Heart left ventricle (tissue), 16 donors: ENCODE results near the gene UGDH. TPM values are rescaled to one million over a fixed set of nuclear protein-coding genes. Genes with fewer than 3 reads are reported as not detected.

Experiments used
- ATAC-seq, 4 donors: fragments of 200-7000 bp; cut with Tn5 transposase; one replicate each; pipeline ENCODE4 v1.9.1; 2020 to 2022; ENCODE audit warnings: moderate library complexity in 4 of 4, mild to moderate bottlenecking in 3 of 4, moderate number of reproducible peaks in 1 of 4
- DNase-seq, 5 donors: peaks; one replicate each; pipeline ENCODE4 v3.0.0-alpha.2; 2020
- H3K27ac ChIP-seq, 12 donors: fragments of 200-600 bp; sonication (generic) in 4 of 12; one replicate each; pipeline versions ENCODE4 v1.5.0 to v1.8.0; 2016 to 2022; ENCODE audit warnings: mild to moderate bottlenecking in 2 of 12
- H3K27me3 ChIP-seq, 9 donors: fragments of 200-600 bp; sonication (generic) in 2 of 9; one replicate each; pipeline versions ENCODE4 v1.5.1 to v1.8.0; 2016 to 2022; ENCODE audit warnings: mild to moderate bottlenecking in 3 of 9
- H3K36me3 ChIP-seq, 9 donors: fragments of 200-600 bp; sonication (generic) in 2 of 9; one replicate each; pipeline versions ENCODE4 v1.5.0 to v1.8.0; 2018 to 2022; ENCODE audit warnings: mild to moderate bottlenecking in 2 of 9
- H3K4me1 ChIP-seq, 12 donors: fragments of 200-600 bp; sonication (generic) in 4 of 12; one replicate each; pipeline versions ENCODE4 v1.5.0 to v1.8.0; 2016 to 2022; ENCODE audit warnings: mild to moderate bottlenecking in 3 of 12
- H3K4me3 ChIP-seq, 12 donors: fragments of 200-600 bp; sonication (generic) in 4 of 12; one replicate each; pipeline versions ENCODE4 v1.5.0 to v1.8.0; 2017 to 2022; ENCODE audit warnings: mild to moderate bottlenecking in 9 of 12, moderate library complexity in 4 of 12
- H3K9me3 ChIP-seq, 12 donors: fragments of 200-600 bp; sonication (generic) in 4 of 12; one replicate each; pipeline versions ENCODE4 v1.5.0 to v1.8.0; 2016 to 2022; ENCODE audit warnings: mild to moderate bottlenecking in 1 of 12
- CTCF ChIP-seq, 12 donors: fragments of 200-600 bp; sonication (generic) in 4 of 12; IDR thresholded peaks; one replicate each; pipeline versions ENCODE4 v1.5.0 to v1.8.0; 2018 to 2022; ENCODE audit warnings: antibody characterized with exemption in 12 of 12, mild to moderate bottlenecking in 5 of 12
- POLR2A ChIP-seq, 2 donors: fragments of 450-650 bp; IDR thresholded peaks; one replicate each; pipeline ENCODE4 v1.6.1; 2017; ENCODE audit warnings: antibody characterized with exemption in 2 of 2, mild to moderate bottlenecking in 2 of 2, moderate library complexity in 2 of 2
- WGBS, 4 donors: extraction: QIAGEN DNeasy Blood & Tissue Kit in 2 of 4; methylation state at CpG; one replicate each; pipeline versions ENCODE4 v1.1.5 to v1.1.7; 2013 to 2018; 5-methylcytosine and 5-hydroxymethylcytosine counted together
- intact Hi-C, 10 donors: fragments of 100-400 bp; cut with DNase I; formaldehyde crosslinking; loops; one replicate each; pipeline versions ENCODE4 v1.11.1 to v1.14.2; 2022
- polyA plus RNA-seq, 2 donors: library from polyadenylated mRNA; stranded (reverse); fragments of 200-250 nt; gene quantifications; one replicate each; pipeline ENCODE4 v1.2.3, GENCODE V29; 2013
- total RNA-seq, 9 donors: library from RNA; depleted of rRNA in 2 of 9; stranded (reverse); fragments of >200 nt in 2 of 9; fragmentation: NEBNext Ultra II Directional in 3 of 9; extraction: Animal tissue kit (Norgen Biotek cat#: 25700) in 3 of 9; gene quantifications; one replicate each; pipeline versions ENCODE4 v1.1.0 to v1.2.4, GENCODE V29; 2016 to 2023
- donor health status: ischemic (EF 13 %, LVEDD 7.1; RV severe dilation, severe dysfunction).
- donor health status: healthy with polysubstance abuse.
- donor health status: DM: no; HTN: yes; CAD: no.
- donor health status: DM: no; HTN: no; CAD: no.
- donor health status: ischemic (EF 25% LVEDD 6.9; RV normal size, moderate dysfunction).
- donor health status: ischemic (EF 25% LVEDD 5.7; RV mildly dilated, moderate dysfunction).
- donor health status: healthy.
- donor health status: DM: yes; HTN: yes; CAD: no.
- donor health status: ischemic (EF 35%, LVEDD 5.7; RV mildly dilated, moderate dysfunction).
- donor health status: nonischemic (EF 11% LVEDD 7.7; RV severe dilation, severe dysfunction).
- donor health status: DM: yes; HTN: yes; CAD: no.
- donor health status: PGD.
- donor health status: ischemic (EF 29% LVEDD 5.4; RV normal size, mild dysfunction).
- donor health status: nonischemic (EF 23%, LVEDD 6.1; RV moderate dilation, normal function).

UGDH gene
- total and polyA plus RNA-seq, 11 donors: 2.3 to 28.6 (median 16.5) TPM

GRCh38 chr4:39451423-39452023 is 75.7 kb downstream of the UGDH start:
- Histone ChIP-seq H3K4me1 (peaks cover 0 to 22% (median 10%) of the 10 kb centered on the region in 12 donors), H3K4me3 (no peak overlapping the region)

GRCh38 chr4:39450618-39451017 is 76.6 kb downstream of the UGDH start:
- Histone ChIP-seq H3K36me3 (peaks cover 0 to 74% (median 69%) of the 10 kb centered on the region in 9 donors), H3K4me1 (peaks cover 0 to 18% (median 5%) of the 10 kb centered on the region in 12 donors), H3K27ac (no peak overlapping the region), H3K4me3 (no peak overlapping the region), H3K9me3 (no peaks in the 10 kb centered on the region), H3K27me3 (no peaks in the 10 kb centered on the region)
- TF ChIP-seq CTCF (IDR thresholded peaks at IDR 0.05): no peak
- no peak for TF ChIP-seq POLR2A (IDR thresholded peaks at IDR 0.05)
- 44 to 79% (median 64%) methylated on average over 2 of the region's 2 CpGs for WGBS, 4 donors
- intact Hi-C loops: loop anchor here in 2 of 10 donors (10.0 kb wide), 2 partner anchors 74 to 86 kb away; partner anchors contain the start of genes RFC1 (in 1 of the 2) and UGDH (in 1 of the 2)
- ATAC-seq (no peak), DNase-seq (no peak)

More at GRCh38 chr4:39451423-39452023, 75.7 kb downstream of the UGDH start:
- ATAC-seq (no peak), DNase-seq (no peak)
- Histone ChIP-seq H3K27me3 (no peaks in the 10 kb centered on the region), H3K27ac (no peak overlapping the region), H3K9me3 (no peaks in the 10 kb centered on the region), H3K36me3 (peaks cover under 1 to 83% (median 78%) of the 10 kb centered on the region in 9 donors)
- intact Hi-C loops: loop anchor here in 2 of 10 donors (10.0 kb wide), 2 partner anchors 73 to 87 kb away; partner anchors contain the start of genes RFC1 (in 1 of the 2) and UGDH (in 1 of the 2)
- WGBS, 4 donors: 91 to 94% (median 93%) methylated on average over 6 of the region's 6 CpGs
- TF ChIP-seq CTCF (IDR thresholded peaks at IDR 0.05) (no peak), POLR2A (IDR thresholded peaks at IDR 0.05) (no peak)

Other genes with a start within 250 kb of the UGDH start
- 10 to 100 TPM; 21.0 to 31.2 (median 24.3) TPM for gene RFC1, start 161.1 kb downstream of the UGDH start, total RNA-seq
- 10 to 100 TPM in 1 of 2 donors, 1 to 10 TPM in 1; 5.3 to 19.9 TPM for gene RFC1, start 161.1 kb downstream of the UGDH start, polyA plus RNA-seq
- gene KLB, start 120.5 kb downstream of the UGDH start, total RNA-seq: 1 to 10 TPM in 1 of 9 donors, under 1 TPM in 3, not detected in 5; 0.08 to 2.9 (median 0.25) TPM
- gene KLB, start 120.5 kb downstream of the UGDH start, polyA plus RNA-seq: under 1 TPM; 0.08 to 0.18 TPM
- gene RPL9, start 68.5 kb downstream of the UGDH start, total RNA-seq: 1,000 to 10,000 TPM in 2 of 9 donors, 100 to 1,000 TPM in 7; 576 to 1,701 (median 925) TPM
- 1,000 to 10,000 TPM; 1,241 to 2,059 TPM for gene RPL9, start 68.5 kb downstream of the UGDH start, polyA plus RNA-seq
- 10 to 100 TPM; 15.9 to 34.4 (median 20.2) TPM for gene LIAS, start 68.4 kb downstream of the UGDH start, total RNA-seq
- 10 to 100 TPM; 15.8 to 21.3 TPM for gene LIAS, start 68.4 kb downstream of the UGDH start, polyA plus RNA-seq
- 10 to 100 TPM in 8 of 9 donors, 1 to 10 TPM in 1; 7.1 to 24.8 (median 11.9) TPM for gene SMIM14, start 111.4 kb upstream of the UGDH start, total RNA-seq
- gene SMIM14, start 111.4 kb upstream of the UGDH start, polyA plus RNA-seq: 1 to 10 TPM; 3.0 to 6.4 TPM
- gene UBE2K, start 170.7 kb upstream of the UGDH start, total RNA-seq: 10 to 100 TPM; 17.9 to 66.9 (median 53.2) TPM
- 10 to 100 TPM; 36.5 to 41.9 TPM for gene UBE2K, start 170.7 kb upstream of the UGDH start, polyA plus RNA-seq